Caco-2 (cell line): ENCODE results near the gene AGK. TPM values are rescaled to one million over a fixed set of nuclear protein-coding genes. Genes with fewer than 3 reads are reported as not detected.
A peak's percentile ranks its signal among the peaks of the same experiment; 100 is the strongest.
"Not testable (repeated sequence)": the region's sequence is repeated elsewhere in the genome, so short reads cannot be mapped to it uniquely, and the experiment has no call there.

Experiments
- BruUV-seq: library from RNA; stranded (reverse); fragments of 400-500 nt; replicated peaks from 2 replicates; lab custom pipeline; 2021; lab: Mats Ljungman, UMichigan
- CTCF ChIA-PET: fragments of 300-600 bp; sonication (Branson Sonifier 250); formaldehyde crosslinking; loops from one replicate; lab custom pipeline; 2022; ENCODE audit warnings: antibody characterized with exemption; lab: Charles Lee
- POLR2A ChIA-PET: fragments of 300-600 bp; sonication (Branson Sonifier 250); formaldehyde crosslinking; loops from one replicate; lab custom pipeline; 2022; ENCODE audit warnings: antibody characterized with exemption; lab: Charles Lee
- DNase-seq, 2 experiments: peaks; one replicate each; pipeline versions ENCODE4 v3.0.0 to v3.0.0-alpha.2; 2020 to 2022
- H3K27me3 ChIP-seq: replicated peaks from 2 replicates; pipeline ENCODE4 v1.6.0; 2011; ENCODE audit warnings: low read length; ENCODE audit not compliant: control insufficient read depth, insufficient read depth
- H3K36me3 ChIP-seq: 2 replicates; pipeline ENCODE4 v1.5.1; 2011; ENCODE audit warnings: low read length; ENCODE audit not compliant: control insufficient read depth, insufficient read depth
- H3K4me1 ChIP-seq: fragments of 250-450 bp; sonication (Bioruptor Pico); 2 replicates; pipeline ENCODE4 v1.5.1; 2020; ENCODE audit warnings: mild to moderate bottlenecking
- H3K4me3 ChIP-seq: 2 replicates; pipeline ENCODE4 v1.5.1; 2011; ENCODE audit warnings: low read depth, mild to moderate bottlenecking, control low read depth, low read length
- H3K9me3 ChIP-seq: fragments of 250-450 bp; sonication (Bioruptor Pico); 2 replicates; pipeline ENCODE4 v1.5.1; 2020; ENCODE audit warnings: mild to moderate bottlenecking, moderate library complexity
- H3K27ac Mint-ChIP-seq: one replicate; pipeline ENCODE4 v1.8.0; 2022; ENCODE audit warnings: mixed read lengths; ENCODE audit not compliant: unreplicated experiment
- H3K27me3 Mint-ChIP-seq: one replicate; pipeline ENCODE4 v1.8.0; 2022; ENCODE audit warnings: mixed read lengths; ENCODE audit not compliant: insufficient read depth, unreplicated experiment
- H3K36me3 Mint-ChIP-seq: one replicate; pipeline ENCODE4 v1.8.0; 2022; ENCODE audit warnings: mild to moderate bottlenecking, mixed read lengths; ENCODE audit not compliant: insufficient read depth, unreplicated experiment
- H3K4me1 Mint-ChIP-seq: one replicate; pipeline ENCODE4 v1.8.0; 2022; ENCODE audit warnings: low read depth, mixed read lengths; ENCODE audit not compliant: unreplicated experiment
- H3K4me3 Mint-ChIP-seq: one replicate; pipeline ENCODE4 v1.8.0; 2022; ENCODE audit warnings: mild to moderate bottlenecking, moderate library complexity, mixed read lengths; ENCODE audit not compliant: unreplicated experiment
- H3K9me3 Mint-ChIP-seq: one replicate; pipeline ENCODE4 v1.8.0; 2022; ENCODE audit warnings: mixed read lengths; ENCODE audit not compliant: unreplicated experiment
- intact Hi-C: fragments of 100-400 bp; cut with micrococcal nuclease; formaldehyde crosslinking; loops from one replicate; pipeline ENCODE4 v1.10.0; 2022; ENCODE audit not compliant: unreplicated experiment
- total RNA-seq: library from RNA; stranded (reverse); gene quantifications from 2 replicates; pipeline ENCODE4 v1.2.3, GENCODE V29; 2022
- TF ChIP-seq, protein P1 (sequence below), 2 experiments: fragments of 200-600 bp in 1 of 2; IDR thresholded peaks; 1 replicate in 1 of 2; 2 replicates in 1 of 2; pipeline versions ENCODE4 v1.5.1 to v1.8.0; 2011 to 2022; ENCODE audit warnings: antibody characterized with exemption in 1 of 2, control low read depth in 1 of 2, inconsistent platforms in 1 of 2, low read depth in 1 of 2, low read length in 1 of 2, mild to moderate bottlenecking in 1 of 2, moderate library complexity in 1 of 2; ENCODE audit not compliant: insufficient read depth in 1 of 2, severe bottlenecking in 1 of 2, unreplicated experiment in 1 of 2

Gene AGK
- total RNA-seq, 1 experiment from 2014 or later: 32.3 TPM

DNA sequence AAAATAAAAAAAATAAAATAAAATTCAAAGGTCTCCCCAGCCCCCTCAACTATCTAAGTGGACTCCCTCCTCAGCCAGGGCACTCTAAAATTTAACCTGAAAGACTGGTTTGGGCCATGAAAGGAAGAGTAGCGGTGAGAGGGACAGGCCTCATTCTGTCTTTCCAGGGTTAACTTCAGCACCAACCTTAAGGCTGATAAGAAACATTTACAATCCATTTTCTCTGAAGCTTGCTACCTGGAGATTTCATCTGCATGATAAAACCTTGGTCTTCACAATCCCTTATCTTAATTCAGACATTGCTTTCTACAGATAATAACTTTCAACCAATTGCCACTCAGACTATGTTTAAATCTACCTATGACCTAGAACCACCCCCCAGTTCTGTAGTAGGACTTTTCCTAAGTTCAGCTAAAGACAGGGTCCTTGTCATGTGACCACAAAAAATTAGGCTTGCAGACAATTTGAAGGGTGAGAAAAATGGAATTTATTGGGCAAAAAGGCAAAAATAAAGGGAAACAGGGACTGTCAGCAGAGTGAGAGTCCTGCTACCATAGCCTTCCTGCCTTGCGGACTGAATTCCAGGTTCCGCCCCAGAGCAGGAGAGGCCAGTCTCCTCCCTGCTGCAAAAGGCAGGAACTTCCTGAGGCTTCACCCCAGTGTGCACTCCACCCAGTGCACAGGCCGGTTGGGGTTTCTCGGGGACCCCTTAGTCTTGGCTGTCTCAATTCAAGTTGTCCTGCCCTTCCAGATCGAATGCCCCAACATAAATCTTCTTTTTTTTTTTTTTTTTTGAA is 26.0 kb downstream of the AGK start:
- ChIA-PET CTCF (no interaction called here), POLR2A (no interaction called here)
- peaks cover 18% of the 10 kb centered on the region for H3K9me3 ChIP-seq
- H3K27ac Mint-ChIP-seq: no peak overlapping the region
- BruUV-seq: no TSS peak
- no peaks in the 10 kb centered on the region for H3K27me3 ChIP-seq
- TF ChIP-seq, protein P1, sequence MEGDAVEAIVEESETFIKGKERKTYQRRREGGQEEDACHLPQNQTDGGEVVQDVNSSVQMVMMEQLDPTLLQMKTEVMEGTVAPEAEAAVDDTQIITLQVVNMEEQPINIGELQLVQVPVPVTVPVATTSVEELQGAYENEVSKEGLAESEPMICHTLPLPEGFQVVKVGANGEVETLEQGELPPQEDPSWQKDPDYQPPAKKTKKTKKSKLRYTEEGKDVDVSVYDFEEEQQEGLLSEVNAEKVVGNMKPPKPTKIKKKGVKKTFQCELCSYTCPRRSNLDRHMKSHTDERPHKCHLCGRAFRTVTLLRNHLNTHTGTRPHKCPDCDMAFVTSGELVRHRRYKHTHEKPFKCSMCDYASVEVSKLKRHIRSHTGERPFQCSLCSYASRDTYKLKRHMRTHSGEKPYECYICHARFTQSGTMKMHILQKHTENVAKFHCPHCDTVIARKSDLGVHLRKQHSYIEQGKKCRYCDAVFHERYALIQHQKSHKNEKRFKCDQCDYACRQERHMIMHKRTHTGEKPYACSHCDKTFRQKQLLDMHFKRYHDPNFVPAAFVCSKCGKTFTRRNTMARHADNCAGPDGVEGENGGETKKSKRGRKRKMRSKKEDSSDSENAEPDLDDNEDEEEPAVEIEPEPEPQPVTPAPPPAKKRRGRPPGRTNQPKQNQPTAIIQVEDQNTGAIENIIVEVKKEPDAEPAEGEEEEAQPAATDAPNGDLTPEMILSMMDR (IDR thresholded peaks at IDR 0.05; ENCODE audit: insufficient read depth in 1 of 2, low read depth in 1 of 2, low read length in 1 of 2, severe bottlenecking in 1 of 2, unreplicated experiment in 1 of 2): no peak
- H3K36me3 Mint-ChIP-seq: peaks cover 16% of the 10 kb centered on the region
- no peak overlapping the region for H3K4me3 ChIP-seq
- H3K4me3 Mint-ChIP-seq: no peak overlapping the region
- DNase-seq: no peak
- no peaks in the 10 kb centered on the region for H3K36me3 ChIP-seq
- no peaks in the 10 kb centered on the region for H3K27me3 Mint-ChIP-seq
- no peaks in the 10 kb centered on the region for H3K4me1 Mint-ChIP-seq
- H3K4me1 ChIP-seq: no peaks in the 10 kb centered on the region
- peaks cover 36% of the 10 kb centered on the region for H3K9me3 Mint-ChIP-seq
- intact Hi-C loops: no loop called here

DNA sequence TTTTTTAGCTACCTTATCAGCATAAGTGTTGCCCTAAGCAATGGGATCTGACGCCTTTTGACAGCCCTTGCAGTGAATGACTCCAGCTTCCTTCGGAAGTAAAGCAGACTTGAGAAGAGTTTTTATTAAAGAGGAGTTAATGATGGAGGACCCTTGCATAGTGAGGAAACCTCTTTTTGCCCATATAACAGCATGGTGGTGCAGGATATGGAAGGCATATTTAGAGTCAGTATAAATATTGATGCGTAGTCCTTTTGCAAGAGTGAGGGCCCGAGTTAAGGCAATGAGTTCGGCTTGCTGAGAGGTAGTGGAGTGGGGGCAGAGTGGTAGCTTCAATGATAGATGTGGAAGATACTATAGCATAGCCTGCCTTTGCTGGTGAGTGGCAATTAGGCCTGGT is 28.7 kb downstream of the AGK start:
- BruUV-seq, intact Hi-C loops, CTCF ChIA-PET, H3K36me3 ChIP-seq, H3K4me1 Mint-ChIP-seq, H3K36me3 Mint-ChIP-seq, H3K4me3 ChIP-seq, H3K27me3 ChIP-seq, H3K27ac Mint-ChIP-seq, H3K4me1 ChIP-seq, H3K27me3 Mint-ChIP-seq, H3K4me3 Mint-ChIP-seq, POLR2A ChIA-PET: not testable (repeated sequence)
- H3K9me3 ChIP-seq: peaks cover 18% of the 10 kb centered on the region
- DNase-seq: peak in 1 of 2 experiments; percentile 6
- H3K9me3 Mint-ChIP-seq: peaks cover 40% of the 10 kb centered on the region

DNA sequence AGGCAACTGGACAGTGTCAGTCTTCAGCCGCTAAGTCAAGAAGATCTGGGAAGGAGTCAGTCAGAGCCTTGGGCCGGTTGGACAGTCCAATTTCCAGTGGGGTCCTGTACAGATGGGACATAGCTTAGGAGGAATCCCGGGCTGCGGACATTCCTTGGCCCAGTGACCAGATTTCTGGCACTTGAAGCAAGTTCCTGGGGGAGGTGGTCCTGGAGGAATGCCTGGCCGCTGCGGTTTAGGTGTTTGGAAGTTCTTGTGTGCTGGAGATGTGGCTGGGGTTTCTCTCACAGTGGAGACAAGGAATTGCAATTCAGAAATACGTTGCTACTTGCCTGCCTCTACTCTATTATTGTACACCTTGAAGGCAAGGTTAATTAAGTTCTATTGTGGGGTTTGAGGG is 30.9 kb downstream of the AGK start:
- H3K4me1 ChIP-seq, intact Hi-C loops, H3K36me3 ChIP-seq, H3K4me1 Mint-ChIP-seq, CTCF ChIA-PET, H3K27me3 Mint-ChIP-seq, H3K27ac Mint-ChIP-seq, BruUV-seq, H3K9me3 ChIP-seq, H3K4me3 ChIP-seq, DNase-seq, POLR2A ChIA-PET, H3K36me3 Mint-ChIP-seq, H3K27me3 ChIP-seq, H3K4me3 Mint-ChIP-seq: not testable (repeated sequence)
- H3K9me3 Mint-ChIP-seq: peaks cover 22% of the 10 kb centered on the region

DNA sequence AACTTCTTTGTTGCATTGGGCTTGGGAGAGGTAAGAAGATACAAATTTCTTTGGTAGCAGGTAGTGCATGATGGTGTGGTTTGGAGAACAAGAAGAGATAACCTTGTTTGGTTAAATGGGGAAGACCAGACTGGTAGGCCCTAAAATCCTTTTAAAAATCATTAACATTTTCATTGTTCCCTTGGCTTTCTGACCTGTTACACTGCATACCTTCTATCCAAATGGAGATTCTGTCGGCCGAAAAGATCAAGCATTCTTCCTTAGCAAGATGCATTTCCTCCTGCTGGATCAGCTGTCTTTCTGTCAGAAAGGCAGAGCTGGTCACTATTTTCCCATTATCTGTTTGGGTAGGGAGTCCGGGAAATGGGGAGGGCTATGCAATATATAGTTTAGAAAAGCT is 33.7 kb downstream of the AGK start:
- H3K4me1 ChIP-seq: 0 out of 2 replicates have a peak, but pooled peaks cover 4% of the 10 kb centered on the region
- Mint-ChIP-seq H3K4me3 (no peak overlapping the region), H3K27me3 (no peaks in the 10 kb centered on the region), H3K4me1 (no peaks in the 10 kb centered on the region), H3K36me3 (no peaks in the 10 kb centered on the region), H3K27ac (no peak overlapping the region), H3K9me3 (peaks cover 22% of the 10 kb centered on the region)
- H3K4me3 ChIP-seq: no peak overlapping the region
- BruUV-seq: no TSS peak
- no peak for DNase-seq
- CTCF ChIA-PET: no interaction called here
- TF ChIP-seq, protein P1 (IDR thresholded peaks at IDR 0.05; ENCODE audit: insufficient read depth in 1 of 2, low read depth in 1 of 2, low read length in 1 of 2, severe bottlenecking in 1 of 2, unreplicated experiment in 1 of 2): no peak
- POLR2A ChIA-PET: no interaction called here
- peaks cover 10% of the 10 kb centered on the region for H3K9me3 ChIP-seq
- no peaks in the 10 kb centered on the region for H3K27me3 ChIP-seq
- intact Hi-C loops: no loop called here
- H3K36me3 ChIP-seq: no peaks in the 10 kb centered on the region; the same call in 1 of the 2 replicates
